Esophagus muscularis mucosa (tissue), 4 donors: ENCODE measurements around the gene RAB6C.

Experiments used
- EP300 ChIP-seq: sonication (generic); formaldehyde crosslinking; IDR thresholded peaks from one replicate; pipeline ENCODE4 v1.6.1; 2017; ENCODE audit warnings: antibody characterized with exemption
- POLR2A ChIP-seq: fragments of 450-650 bp; IDR thresholded peaks from one replicate; pipeline ENCODE4 v1.6.1; 2017; ENCODE audit warnings: antibody characterized with exemption, moderate library complexity, mild to moderate bottlenecking, low read depth
- TF ChIP-seq, protein P1 (sequence below), 3 experiments: fragments of 200-600 bp in 2 of 3; fragments of 450-650 bp in 1 of 3; sonication (generic) in 2 of 3; IDR thresholded peaks; one replicate each; pipeline ENCODE4 v1.5.1; 2017 to 2019; ENCODE audit warnings: antibody characterized with exemption in 3 of 3, mild to moderate bottlenecking in 2 of 3, moderate library complexity in 1 of 3

DNA sequence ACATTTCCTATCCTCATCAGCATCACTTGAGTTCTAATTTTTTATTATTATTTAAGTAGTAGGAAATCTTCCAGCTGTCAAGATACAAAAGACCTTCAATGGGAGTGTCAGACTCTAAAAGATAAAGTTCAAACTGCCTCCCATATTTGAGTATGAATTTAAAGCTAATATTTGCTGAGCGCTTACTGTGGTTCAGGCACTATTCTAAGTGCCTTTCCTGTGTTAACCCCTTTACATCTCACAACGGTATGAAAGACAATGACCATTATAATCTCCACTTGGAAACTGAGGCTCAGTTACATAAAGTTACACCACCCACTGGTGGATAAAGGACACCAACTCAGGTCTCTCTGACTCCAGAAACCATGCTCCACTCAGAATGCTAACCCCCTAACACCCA, 39.9 kb downstream of the RAB6C start:
- TF ChIP-seq, protein P1, sequence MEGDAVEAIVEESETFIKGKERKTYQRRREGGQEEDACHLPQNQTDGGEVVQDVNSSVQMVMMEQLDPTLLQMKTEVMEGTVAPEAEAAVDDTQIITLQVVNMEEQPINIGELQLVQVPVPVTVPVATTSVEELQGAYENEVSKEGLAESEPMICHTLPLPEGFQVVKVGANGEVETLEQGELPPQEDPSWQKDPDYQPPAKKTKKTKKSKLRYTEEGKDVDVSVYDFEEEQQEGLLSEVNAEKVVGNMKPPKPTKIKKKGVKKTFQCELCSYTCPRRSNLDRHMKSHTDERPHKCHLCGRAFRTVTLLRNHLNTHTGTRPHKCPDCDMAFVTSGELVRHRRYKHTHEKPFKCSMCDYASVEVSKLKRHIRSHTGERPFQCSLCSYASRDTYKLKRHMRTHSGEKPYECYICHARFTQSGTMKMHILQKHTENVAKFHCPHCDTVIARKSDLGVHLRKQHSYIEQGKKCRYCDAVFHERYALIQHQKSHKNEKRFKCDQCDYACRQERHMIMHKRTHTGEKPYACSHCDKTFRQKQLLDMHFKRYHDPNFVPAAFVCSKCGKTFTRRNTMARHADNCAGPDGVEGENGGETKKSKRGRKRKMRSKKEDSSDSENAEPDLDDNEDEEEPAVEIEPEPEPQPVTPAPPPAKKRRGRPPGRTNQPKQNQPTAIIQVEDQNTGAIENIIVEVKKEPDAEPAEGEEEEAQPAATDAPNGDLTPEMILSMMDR (IDR thresholded peaks at IDR 0.05) = no peak
- TF ChIP-seq EP300 (no peak), POLR2A (no peak)
